Ramos (cell line): ENCODE results near the gene FRMD4A.

Experiments used
- in situ Hi-C: fragments of 300-500 bp; cut with MboI; formaldehyde crosslinking; loops from one replicate; pipeline ENCODE4 v1.14.3; 2022; ENCODE audit warnings: low sequenced_read_pairs; ENCODE audit not compliant: unreplicated experiment

Gene FRMD4A

GRCh38 chr10:14296065-14296709 is 34.5 kb downstream of the FRMD4A start:
- in situ Hi-C loops, result no loop called here

GRCh38 chr10:14294347-14295059 is 36.2 kb downstream of the FRMD4A start:
- in situ Hi-C loops, result no loop called here

DNA sequence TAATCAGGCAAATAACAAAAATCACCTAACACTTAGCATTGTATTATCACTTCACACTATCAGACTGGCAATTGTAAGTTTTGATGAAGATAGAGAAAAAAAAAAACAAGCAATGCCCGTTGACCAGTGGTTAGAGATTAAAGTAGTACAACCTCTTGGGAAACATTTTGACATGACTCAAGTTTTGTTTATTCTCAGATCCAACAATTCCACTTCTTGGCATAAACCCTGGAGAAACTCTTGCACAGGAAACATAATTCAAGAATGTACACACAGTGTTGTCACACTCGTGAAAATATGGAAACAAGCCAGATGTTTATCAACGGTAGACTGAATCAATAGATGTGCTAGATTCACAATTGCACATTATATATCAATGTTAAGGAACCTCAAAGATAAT is 37.2 kb downstream of the FRMD4A start:
- in situ Hi-C loops, result no loop called here

- in situ Hi-C loops, result no loop called here
These were observed 39.4 kb downstream of the FRMD4A start for GRCh38 chr10:14291296-14291695.

DNA sequence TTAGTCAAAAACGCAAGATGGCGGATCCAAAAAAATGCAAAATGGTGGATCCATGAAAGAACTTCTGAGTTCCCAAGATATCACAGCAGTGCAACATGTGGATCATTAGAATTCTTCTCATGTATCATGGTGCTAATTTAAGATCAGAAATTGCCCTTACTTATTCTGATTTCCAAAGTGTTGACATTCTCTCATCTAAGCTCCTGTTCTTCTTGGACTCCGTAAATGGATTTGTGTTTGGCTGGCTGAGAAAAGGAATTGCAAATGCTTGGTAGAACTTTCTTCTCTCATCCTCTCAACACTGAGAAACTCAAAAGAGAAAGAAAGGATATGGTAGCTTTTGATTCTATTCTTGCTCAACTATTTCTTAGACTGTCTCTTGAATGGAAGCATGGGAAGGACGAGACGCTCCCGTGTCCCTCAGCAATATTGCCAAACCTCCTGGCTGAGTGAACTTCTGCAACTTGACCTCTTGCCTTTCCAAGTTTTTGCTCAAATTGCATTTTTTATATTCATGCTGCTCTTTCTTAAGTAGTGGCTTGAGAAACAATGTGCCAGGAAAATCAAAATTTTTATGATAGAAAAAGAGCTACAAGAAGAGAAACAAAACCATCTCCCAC is 44.7 kb downstream of the FRMD4A start:
- in situ Hi-C loops, result no loop called here

DNA sequence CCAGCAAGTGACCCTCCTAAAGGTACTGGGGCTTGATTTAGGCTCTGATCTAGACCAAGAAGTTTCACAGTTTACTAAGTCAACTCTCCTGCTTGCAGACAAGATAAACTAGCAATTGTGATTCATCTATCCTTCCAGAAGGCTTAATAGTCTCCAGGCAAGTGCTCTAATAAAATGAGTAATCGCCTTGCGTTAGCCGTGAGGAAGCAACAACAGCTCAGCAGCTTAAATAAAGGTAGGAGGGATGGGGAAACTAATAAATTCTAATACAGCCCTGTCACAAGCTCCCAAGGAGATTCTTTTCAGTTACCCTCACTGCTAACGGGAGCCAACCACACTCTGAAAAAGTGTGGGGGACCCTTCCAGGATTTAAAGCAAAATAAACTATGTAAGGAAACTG is 48.4 kb downstream of the FRMD4A start:
- in situ Hi-C loops, result no loop called here

DNA sequence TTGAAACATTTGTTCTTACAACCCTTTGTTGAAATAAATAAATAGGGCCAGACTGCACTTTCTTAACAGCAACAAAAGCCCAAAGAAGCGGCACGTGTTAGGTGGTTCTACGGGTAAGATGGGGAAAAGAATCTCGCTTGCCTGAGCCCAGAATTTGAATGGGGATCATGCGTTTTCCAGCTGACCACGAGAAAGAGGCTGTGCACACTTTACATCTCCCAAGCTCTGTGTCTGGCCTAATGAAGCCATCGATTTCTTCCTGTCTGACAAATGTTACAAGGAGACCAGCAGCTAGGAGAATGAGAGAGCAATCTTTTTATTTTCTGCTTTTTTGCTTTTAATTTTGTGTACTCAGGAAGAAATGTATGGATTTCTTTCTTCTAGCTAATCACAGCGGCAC is 52.2 kb downstream of the FRMD4A start:
- in situ Hi-C loops, result no loop called here

DNA sequence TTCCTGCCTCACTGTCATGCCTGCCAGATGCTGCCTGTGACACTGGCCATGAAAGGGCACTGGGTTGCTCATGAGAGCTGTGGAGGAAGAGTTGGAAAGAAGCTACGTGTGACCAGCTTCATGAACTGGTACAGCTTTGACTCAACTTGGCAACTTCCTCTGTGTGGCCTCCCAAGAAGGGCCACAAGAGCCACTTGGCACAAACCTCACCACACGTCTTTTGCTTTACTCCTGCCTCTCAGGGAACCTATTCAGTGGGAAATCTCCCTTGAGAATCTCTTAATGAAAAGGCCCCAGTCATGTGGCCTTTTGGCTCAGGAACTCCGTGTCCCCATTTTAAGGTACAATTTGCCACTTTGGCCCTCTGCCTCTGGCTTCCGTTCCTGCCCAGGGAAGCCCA is 54.5 kb downstream of the FRMD4A start:
- in situ Hi-C loops, result no loop called here

DNA sequence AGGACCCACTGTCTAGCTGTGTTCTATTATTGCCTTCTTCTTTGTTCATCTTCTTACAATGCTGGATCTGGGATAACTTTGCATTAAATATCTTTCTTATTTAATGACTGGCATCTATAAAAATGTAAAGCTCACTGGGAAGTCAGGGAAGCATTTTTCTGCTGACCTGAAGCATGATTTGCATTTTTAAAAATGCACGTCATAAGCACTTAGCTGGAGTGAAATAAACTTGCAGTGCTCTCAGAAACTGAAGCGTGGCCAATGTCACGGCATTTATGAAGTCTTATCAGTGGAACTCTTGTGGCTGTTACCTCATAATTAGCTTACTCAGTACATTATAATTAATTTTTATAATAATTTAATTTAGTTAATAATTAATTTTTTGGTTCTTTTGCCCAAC is 59.1 kb downstream of the FRMD4A start:
- in situ Hi-C loops, result no loop called here

DNA sequence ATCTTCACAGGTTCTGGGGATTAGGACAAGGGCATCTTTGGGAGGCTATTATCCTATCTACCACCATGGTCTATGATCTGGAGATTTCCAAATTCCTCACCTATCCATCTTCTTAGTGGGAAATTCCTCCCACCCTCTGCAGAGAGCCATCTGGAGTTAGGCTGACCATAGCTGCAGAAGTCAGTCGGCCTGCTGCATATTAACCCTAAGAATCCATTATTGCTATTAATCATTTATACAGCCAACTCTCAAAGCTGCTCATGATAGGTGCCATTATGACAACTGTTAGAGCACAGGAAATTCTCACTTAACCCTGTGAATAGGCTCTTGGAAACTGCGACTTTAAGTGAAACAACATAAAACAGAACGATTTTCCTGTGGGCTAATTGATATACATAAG is 60.4 kb downstream of the FRMD4A start:
- in situ Hi-C loops, result no loop called here

DNA sequence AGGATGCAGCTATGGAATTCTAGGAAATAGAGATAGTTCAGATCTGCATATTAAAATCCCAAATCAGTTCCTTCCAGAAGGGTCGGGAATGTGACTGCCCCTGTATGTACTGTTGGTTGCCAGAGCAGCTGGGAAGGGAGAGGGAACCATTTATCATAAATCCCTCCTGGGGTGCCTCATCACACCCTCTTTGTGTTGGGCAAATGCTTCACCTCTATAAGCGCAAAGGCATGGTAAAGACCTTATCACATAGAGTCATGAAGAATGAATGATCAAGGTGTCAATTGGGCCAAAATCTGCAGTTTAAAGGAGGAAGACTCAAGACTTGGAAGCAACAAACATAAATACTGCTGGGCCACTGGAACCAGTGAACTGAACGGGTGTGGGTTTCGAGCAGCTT is 65.0 kb downstream of the FRMD4A start:
- in situ Hi-C loops, result no loop called here

DNA sequence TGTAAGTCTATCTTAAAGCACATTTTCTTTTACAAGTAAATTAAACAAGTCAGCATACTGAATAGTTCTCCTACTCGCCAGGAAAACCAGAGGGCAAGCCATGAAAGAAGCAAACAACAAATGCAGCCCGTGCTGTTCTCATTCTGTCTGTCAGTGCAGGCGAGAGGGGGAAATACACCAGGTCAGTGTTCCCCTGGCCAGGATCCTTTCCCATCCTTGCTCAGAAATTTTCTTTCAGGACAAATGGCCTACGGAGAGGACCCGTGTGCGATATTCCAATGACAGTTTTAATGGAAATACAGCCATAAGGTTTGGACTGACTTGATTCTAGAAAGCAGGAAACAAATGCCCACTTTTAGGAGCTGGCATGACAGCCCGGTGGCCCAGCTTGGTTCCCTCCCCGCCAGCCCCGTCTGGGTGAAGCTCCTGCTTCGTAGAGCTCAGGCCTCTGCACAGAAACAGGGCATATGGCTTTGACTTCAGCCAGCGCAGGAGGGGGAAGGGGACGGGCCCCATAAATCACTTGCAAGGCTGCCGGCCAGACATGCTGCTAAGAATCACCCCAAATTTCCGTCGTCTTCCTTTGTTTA is 67.8 kb downstream of the FRMD4A start:
- in situ Hi-C loops, result no loop called here

- in situ Hi-C loops, result no loop called here
These were observed 69.4 kb downstream of the FRMD4A start for GRCh38 chr10:14261336-14261735.

- in situ Hi-C loops, result no loop called here
These were observed 70.8 kb downstream of the FRMD4A start for GRCh38 chr10:14259696-14260566.

DNA sequence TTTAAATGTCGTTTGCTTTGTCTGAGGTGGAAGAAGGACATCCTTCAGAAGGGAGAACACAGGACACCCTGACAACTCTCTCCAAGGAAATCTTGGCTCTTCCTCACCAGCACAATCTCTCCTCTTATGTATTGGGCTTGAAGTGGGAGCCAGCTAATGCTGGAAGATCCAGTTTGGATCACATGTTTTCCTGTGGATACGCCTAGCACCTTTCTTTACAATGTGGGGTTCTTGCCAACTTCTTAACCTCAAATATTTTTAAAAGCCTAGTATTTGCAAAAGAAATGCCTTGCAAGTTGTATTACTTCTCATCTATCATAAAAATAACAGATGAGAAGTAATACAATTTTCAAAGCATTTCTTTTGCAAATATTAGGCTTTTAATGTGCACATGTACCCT is 76.4 kb downstream of the FRMD4A start:
- in situ Hi-C loops, result no loop called here

DNA sequence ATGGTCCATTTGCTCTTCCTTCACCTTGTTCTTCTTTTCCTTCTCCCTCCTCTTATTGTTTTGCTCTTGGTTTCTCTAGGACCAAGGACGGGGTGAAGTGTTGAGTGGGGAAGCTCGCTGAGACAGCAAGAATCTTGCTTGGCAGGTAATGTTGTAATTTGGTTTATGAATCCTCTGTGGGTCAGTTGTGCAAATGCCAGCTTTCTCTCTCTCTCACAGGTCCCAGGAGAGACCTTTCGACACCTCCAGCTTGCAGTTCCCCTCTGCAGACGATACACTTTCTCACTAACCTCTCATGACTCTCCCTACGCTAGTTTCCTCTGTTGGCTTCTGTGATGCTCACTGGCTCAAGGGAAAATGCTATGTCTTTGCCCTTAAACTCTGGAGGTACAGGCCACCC is 77.0 kb downstream of the FRMD4A start:
- in situ Hi-C loops, result no loop called here

- in situ Hi-C loops, result no loop called here
These were observed 77.6 kb downstream of the FRMD4A start for GRCh38 chr10:14253079-14253478.

GRCh38 chr10:14250496-14251076 is 80.1 kb downstream of the FRMD4A start:
- in situ Hi-C loops, result no loop called here

DNA sequence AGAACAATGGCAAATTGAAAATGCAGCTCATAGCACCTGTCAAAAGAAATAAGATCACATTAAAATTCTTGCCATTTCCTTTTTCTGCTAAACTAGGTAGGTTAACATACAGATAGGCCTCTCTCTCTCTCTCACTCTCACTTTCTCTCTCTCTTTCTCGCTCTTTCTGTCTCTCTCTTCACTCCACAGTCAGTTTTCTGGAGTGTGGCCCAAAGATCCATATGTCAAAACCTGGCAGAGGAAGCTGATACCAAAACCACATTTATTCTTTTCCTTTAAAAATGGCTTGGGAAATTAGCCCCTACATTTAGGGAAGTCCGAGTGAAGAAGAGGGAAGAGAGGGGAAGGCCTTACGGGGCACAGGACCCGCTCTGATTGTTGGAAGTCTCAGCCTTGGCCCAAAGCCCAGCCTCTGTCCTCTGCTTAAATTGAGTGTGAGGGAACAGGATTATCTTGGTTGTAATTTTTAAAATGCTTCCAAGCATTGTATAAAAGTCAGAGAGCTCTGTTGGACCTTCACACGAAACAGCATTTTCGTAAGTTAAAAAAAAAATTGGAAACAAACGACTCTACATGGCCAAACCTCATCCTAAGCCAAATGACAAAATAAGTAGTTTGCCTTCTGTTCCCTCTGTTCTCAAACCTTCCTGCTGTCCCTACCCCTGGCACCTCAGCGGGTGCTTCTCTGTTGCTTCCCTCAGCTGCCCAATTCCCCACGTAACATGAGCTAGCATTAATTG is 83.2 kb downstream of the FRMD4A start:
- in situ Hi-C loops, result no loop called here
